22Rv1 (cell line): Measurements from ENCODE around the gene ZNF587.

Experiments
- ZFX ChIP-seq: fragments of 450-650 bp; IDR thresholded peaks from 2 replicates; pipeline ENCODE4 v1.6.1; 2017; ENCODE audit warnings: antibody characterized with exemption, borderline replicate concordance
- TF ChIP-seq, protein P1 (sequence below): fragments of 450-650 bp; IDR thresholded peaks from 2 replicates; pipeline ENCODE4 v1.5.1; 2017; ENCODE audit warnings: mild to moderate bottlenecking

DNA sequence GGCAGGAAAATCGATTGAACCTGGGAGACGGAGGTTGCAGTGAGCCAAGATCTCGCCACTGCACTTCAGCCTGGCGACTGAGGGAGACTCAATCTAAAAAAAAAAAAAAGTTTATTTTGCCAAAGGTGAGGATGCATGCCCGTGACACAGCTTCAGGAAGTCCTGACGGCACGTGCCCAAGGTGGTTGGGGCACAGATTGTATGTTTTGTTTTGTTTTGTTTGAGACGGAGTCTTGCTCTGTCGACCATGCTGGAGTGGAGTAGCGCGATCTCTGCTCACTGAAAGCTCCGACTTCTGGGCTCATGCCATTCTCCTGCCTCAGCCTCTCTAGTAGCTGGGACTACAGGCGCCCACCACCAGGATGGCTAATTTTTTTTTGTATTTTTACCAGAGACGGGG is 31.7 kb upstream of the ZNF587 start:
- TF ChIP-seq, protein P1, sequence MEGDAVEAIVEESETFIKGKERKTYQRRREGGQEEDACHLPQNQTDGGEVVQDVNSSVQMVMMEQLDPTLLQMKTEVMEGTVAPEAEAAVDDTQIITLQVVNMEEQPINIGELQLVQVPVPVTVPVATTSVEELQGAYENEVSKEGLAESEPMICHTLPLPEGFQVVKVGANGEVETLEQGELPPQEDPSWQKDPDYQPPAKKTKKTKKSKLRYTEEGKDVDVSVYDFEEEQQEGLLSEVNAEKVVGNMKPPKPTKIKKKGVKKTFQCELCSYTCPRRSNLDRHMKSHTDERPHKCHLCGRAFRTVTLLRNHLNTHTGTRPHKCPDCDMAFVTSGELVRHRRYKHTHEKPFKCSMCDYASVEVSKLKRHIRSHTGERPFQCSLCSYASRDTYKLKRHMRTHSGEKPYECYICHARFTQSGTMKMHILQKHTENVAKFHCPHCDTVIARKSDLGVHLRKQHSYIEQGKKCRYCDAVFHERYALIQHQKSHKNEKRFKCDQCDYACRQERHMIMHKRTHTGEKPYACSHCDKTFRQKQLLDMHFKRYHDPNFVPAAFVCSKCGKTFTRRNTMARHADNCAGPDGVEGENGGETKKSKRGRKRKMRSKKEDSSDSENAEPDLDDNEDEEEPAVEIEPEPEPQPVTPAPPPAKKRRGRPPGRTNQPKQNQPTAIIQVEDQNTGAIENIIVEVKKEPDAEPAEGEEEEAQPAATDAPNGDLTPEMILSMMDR: no peak
- no peak for TF ChIP-seq ZFX
